Stimulated activated CD4-positive, alpha-beta T cell treated with anti-CD3 and anti-CD28 coated beads, TNF-alpha, amount 100 ng/mL, for 1 hour (primary cell): Measurements from ENCODE around the gene RBM33.
"Not testable (repeated sequence)": the region's sequence is repeated elsewhere in the genome, so short reads cannot be mapped to it uniquely, and the experiment has no call there.

Experiments
- DNase-seq, 3 donors: peaks; one replicate each; pipeline ENCODE4 v3.0.0-alpha.2; 2020; ENCODE audit warnings: low read depth in 3 of 3, low spot score in 1 of 3

The RBM33 gene

GRCh38 chr7:155685791-155686160 is 41.3 kb downstream of the RBM33 start:
- no peak for DNase-seq

- DNase-seq: not testable (repeated sequence)
These were observed 42.3 kb downstream of the RBM33 start for GRCh38 chr7:155686620-155687324.

- not testable (repeated sequence) for DNase-seq
These were observed 43.8 kb downstream of the RBM33 start for GRCh38 chr7:155688237-155688636.

GRCh38 chr7:155690655-155691054 is 46.2 kb downstream of the RBM33 start:
- not testable (repeated sequence) for DNase-seq

- no peak for DNase-seq
These were observed 47.9 kb downstream of the RBM33 start for GRCh38 chr7:155692317-155692716.

GRCh38 chr7:155693826-155694225 is 49.4 kb downstream of the RBM33 start:
- no peak for DNase-seq

GRCh38 chr7:155694851-155695250 is 50.4 kb downstream of the RBM33 start:
- DNase-seq: no peak

GRCh38 chr7:155696747-155697146 is 52.3 kb downstream of the RBM33 start:
- no peak for DNase-seq

- DNase-seq: no peak
These were observed 54.2 kb downstream of the RBM33 start for GRCh38 chr7:155698633-155699032.

GRCh38 chr7:155699180-155699579 is 54.7 kb downstream of the RBM33 start:
- DNase-seq: no peak

GRCh38 chr7:155700847-155701246 is 56.4 kb downstream of the RBM33 start:
- DNase-seq: no peak

GRCh38 chr7:155701972-155702544 is 57.6 kb downstream of the RBM33 start:
- DNase-seq: no peak

- no peak for DNase-seq
These were observed 58.2 kb downstream of the RBM33 start for GRCh38 chr7:155702616-155703015.

- DNase-seq: no peak
These were observed 61.3 kb downstream of the RBM33 start for GRCh38 chr7:155705623-155706360.

GRCh38 chr7:155706376-155706775 is 61.9 kb downstream of the RBM33 start:
- no peak for DNase-seq

- no peak for DNase-seq
These were observed 65.0 kb downstream of the RBM33 start for GRCh38 chr7:155709453-155709852.

GRCh38 chr7:155710031-155710430 is 65.6 kb downstream of the RBM33 start:
- no peak for DNase-seq

GRCh38 chr7:155710530-155710929 is 66.1 kb downstream of the RBM33 start:
- DNase-seq: no peak

- no peak for DNase-seq
These were observed 66.6 kb downstream of the RBM33 start for GRCh38 chr7:155711081-155711480.

- no peak for DNase-seq
These were observed 68.9 kb downstream of the RBM33 start for GRCh38 chr7:155713384-155713783.

GRCh38 chr7:155714702-155715101 is 70.2 kb downstream of the RBM33 start:
- DNase-seq: no peak

GRCh38 chr7:155715111-155715805 is 70.8 kb downstream of the RBM33 start:
- DNase-seq: no peak
